GM19397 (cell line): ENCODE results near the gene FUT6.
"Not testable (repeated sequence)": the region's sequence is repeated elsewhere in the genome, so short reads cannot be mapped to it uniquely, and the experiment has no call there.

Source experiments
- ATAC-seq: cut with Tn5 transposase; IDR thresholded peaks from one replicate; pipeline ENCODE4 v1.9.1; 2021; ENCODE audit warnings: mild to moderate bottlenecking, moderate library complexity; ENCODE audit not compliant: unreplicated experiment

The FUT6 gene, protein sequence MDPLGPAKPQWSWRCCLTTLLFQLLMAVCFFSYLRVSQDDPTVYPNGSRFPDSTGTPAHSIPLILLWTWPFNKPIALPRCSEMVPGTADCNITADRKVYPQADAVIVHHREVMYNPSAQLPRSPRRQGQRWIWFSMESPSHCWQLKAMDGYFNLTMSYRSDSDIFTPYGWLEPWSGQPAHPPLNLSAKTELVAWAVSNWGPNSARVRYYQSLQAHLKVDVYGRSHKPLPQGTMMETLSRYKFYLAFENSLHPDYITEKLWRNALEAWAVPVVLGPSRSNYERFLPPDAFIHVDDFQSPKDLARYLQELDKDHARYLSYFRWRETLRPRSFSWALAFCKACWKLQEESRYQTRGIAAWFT

DNA sequence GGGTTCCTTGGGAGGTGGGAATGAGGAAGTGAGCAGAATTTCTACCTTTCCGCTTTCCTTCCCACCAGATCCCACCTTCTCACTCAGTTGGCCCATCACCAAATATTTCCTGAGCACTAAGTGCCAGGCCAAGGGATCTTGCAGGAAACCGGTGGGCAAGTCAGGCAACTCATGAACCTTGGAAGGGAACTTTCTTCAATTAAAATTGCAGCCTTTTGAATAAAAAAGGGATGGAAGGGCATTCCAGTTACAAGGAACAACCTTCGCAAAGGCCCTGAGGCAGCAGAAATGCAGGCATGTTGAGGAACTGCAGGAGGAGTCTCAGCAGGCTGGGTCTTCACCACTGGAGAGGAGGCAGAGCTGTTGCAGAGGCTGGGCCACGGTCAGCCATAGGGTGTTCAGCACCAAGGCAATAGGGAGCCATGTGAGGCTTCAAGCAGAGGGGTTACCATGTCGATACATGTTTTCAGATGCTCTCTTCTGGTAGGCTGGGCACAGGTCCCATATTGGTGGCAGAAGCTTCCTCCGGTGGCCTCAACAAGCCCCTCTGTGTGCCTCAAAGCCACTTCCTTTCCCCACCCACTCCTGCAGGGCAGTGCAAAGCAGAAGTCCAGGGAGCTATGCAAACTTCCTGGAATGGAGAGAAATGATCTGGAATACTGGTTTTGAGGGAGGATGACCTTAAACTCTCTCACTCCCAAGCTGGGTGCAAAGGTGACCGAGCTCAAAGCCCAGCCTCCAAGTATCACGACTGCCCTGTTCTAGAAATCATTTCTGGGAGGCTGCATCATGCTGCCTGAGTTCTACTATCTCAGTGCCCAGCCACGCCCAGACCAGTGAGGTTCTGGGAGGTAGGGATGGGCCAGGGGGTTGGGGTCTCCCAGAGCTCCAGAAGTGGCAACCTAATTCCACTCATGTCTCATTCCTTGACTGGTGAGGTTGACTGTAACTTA is at the start of gene FUT6:
Gene FUT6, minus strand, starts transcription at position 638 of the 953 bp plus-strand sequence. CDS start 7,135 bp downstream, outside the sequence.
- no peak for ATAC-seq

DNA sequence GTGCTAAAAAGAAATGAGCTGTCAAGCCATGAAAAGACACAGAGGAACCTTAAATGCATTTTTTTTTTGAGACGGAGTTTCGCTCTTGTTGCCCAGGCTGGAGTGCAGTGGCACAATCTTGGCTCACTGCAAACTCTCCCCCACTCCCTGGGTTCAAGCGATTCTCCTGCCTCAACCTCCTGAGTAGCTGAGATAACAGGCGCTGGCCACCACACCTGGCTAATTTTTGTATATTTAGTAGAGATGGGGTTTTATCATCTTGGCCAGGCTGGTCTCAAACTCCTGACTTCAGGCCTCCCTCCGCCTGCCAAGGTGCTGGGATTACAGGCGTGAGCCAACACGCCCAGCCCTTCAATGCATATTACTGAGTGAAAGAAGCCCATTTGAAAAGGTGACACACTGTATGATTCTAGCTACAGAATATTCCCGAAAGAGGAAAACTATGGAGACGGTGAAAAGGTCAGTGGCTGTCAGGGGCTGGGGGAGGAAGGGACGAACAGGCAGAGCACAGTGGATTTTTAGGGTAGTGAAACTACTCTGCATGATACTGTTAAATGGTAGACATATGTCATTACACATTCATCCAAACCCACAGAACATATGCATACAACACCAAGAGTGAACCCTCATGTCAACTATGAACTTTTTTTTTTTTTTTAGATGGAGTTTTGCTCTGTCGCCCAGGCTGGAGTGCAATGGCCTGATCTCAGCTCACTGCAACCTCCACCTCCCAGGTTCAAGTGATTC is 44.7 kb upstream of the FUT6 start:
- ATAC-seq: not testable (repeated sequence)

DNA sequence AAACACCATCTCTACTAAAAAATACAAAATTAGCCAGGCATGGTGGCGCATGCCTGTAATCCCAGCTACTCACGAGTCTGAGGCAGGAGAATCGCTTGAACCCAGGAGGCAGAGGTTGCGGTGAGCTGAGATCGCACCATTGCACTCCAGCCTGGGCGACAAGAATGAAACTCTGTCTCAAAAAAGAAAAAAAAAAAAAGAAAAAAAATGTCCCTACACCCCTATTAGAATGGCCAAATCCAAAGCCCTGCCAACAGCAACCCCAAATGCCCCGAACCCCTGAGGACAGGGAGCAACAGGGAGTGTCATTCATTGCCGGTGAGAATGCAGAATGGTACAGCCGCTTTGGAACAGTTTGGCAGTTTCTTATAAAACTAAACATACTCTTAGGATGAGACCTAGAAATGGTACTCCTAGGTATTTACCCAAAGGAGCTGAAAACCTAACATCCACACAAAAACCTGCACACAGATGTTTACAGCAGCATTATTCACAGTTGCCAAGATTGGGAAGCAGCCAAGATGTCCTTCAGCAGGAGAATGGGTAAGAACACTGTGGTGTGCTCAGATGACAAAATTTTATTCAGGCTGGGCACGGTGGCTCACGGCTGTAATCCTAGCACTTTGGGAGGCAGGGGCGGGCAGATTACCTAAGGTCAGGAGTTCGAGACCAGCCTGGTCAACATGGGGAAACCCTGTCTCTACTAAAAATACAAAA is 43.8 kb upstream of the FUT6 start:
- not testable (repeated sequence) for ATAC-seq

DNA sequence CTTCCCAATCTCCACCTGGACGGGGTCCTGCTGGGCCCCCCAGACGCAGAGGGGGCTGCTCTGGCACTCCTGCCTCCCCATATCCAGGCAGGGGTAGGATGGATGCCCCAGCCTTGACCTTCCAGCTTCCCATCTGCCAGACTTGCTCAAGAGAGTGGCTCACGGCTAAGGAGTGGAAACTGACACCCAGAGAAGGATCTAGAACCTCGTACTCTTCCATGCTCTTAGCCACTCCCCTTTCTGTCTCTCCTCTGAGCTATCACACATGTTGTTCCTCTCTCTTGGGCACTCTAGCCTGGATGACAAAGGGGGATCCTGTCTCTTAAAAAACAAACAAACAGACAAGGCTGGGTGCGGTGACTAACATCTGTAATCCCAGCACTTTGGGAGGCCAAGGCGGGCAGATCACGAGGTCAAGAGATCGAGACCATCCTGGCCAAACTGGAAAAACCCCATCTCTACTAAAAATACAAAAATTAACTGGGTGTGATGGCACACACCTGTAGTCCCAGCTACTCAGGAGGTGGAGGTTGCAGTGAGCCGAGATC is 43.0 kb upstream of the FUT6 start:
- no peak for ATAC-seq

DNA sequence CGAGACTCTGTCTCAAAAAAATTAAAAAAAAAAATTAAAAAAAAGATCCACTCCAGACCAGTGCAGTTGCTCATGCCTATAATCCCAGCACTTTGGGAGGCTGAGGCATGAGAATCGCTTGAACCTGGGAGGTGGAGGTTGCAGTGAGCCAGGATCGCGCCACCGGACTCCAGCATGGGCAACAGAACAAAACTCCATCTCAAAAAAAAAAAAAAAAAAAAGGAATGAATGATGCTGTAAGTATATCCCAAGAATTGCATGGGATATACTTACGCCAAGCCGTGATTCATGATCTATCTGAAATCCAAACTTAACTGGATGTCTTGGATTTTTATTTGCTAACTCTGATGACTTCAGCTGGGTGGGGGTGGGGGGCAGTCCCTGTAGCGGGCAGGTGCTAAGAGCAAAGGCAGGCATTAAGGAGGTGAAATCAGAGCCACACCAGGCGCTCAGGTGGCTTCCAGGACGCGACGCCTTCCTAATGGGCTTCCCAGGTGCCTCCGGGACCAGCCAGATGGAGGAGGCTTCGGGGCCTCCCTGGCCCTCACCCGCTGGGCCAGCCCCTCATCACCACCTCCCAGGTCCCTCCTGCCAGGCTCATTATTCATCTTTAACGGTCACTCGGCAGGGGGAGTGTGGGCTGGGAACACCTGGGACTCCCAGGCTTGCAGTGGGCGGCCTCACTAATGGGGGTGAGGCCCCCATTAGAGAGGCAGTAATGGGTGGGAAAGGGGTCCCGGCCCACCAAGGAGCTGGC is 42.2 kb upstream of the FUT6 start:
- no peak for ATAC-seq

DNA sequence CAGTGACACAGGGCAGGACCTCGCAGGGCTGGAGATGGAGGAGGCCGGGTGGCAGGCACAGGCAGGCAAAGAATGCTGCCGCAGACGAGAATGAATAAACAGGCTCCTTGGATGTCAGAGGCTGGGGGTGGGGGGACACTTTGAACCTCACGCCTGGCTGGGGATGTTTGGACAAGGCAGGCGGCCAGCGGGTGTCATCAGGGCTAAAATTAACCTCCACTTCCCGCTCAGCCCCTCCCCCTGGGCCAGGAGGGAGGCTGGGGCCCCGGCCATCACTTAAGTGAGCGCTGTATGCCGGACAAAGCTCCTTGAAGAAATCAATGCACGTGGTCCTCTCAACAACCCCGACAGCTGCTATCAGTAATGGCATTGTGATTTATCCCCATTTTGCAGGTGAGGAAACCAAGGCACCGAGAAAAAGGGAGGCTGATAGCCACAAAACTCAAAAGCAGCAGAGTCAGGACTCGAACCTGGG is 41.1 kb upstream of the FUT6 start:
- no peak for ATAC-seq

DNA sequence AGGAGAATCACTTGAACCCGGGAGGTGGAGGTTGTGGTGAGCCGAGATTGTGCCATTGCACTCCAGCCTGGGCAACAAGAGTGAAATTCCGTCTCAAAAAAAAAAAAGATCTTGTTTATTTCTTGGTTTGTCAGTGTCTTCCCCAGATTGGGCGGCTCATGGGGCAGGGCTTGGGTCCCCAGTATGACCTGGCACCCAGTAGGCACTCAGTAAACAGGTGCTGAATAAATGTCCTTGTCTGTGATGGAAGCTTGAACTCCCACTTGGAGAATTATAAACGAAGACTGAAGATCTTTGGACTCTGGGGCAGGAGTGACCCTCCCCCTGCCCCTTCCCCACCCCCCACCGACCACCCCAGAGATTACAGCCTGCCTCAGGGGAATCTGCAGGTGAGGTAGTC is 40.7 kb upstream of the FUT6 start:
- ATAC-seq: no peak

DNA sequence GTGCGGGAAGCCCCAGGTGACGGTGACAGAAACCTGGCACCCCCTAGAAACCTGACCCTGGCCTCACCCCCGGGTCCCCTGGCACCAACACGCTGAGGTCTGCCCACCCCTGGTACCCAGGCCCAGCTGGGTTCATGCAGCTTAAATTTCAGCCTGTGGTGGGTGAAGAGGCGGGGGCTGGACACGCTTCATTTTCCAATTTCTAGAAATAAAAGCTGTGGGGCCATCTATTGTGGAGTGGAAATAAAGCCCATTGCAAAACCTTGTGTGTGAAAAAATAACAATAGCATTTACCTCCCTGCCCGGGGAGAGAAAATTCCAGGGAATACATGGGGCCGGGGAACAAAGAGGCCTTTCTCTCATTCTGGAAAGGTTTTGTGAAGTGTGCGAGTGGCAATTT is 38.4 kb upstream of the FUT6 start:
- ATAC-seq: no peak

DNA sequence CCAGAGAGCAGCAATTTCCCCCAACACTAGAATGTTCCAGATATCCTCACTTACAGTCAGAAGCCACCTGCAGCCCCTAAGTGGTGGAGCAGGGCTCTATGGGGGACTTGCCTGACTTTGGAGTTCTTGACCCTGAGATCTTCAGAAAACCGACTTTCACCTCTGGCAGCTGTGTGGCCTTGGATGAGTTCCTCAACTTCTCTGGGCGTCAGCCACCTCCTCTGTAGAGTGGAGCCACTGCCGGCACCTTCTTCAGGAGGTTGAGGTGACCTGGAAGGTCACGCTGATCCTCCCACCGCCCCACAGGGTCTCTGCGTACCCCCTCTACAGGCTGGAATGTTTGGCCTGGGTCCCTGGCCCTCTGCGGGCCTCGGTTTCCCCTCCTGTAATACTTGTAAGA is 37.9 kb upstream of the FUT6 start:
- ATAC-seq: no peak

DNA sequence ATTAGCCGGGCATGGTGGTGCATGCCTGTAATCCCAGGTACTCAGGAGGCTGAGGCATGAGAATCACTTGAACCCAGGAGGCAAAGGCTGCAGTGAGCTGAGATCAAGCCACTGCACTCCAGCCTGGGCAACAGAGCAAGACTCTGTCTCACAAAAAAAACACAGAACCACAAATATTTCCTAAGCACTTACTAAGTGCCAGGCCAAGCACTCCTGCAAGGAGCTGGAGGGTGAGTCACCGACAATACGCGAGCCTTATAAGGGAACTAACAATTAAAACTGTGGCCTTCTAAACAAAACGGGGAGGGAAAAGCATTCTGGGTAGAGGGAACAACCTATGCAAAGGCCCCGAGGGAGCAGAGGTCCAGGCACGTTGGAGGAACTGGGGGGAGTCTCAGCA is 35.0 kb upstream of the FUT6 start:
- not testable (repeated sequence) for ATAC-seq

DNA sequence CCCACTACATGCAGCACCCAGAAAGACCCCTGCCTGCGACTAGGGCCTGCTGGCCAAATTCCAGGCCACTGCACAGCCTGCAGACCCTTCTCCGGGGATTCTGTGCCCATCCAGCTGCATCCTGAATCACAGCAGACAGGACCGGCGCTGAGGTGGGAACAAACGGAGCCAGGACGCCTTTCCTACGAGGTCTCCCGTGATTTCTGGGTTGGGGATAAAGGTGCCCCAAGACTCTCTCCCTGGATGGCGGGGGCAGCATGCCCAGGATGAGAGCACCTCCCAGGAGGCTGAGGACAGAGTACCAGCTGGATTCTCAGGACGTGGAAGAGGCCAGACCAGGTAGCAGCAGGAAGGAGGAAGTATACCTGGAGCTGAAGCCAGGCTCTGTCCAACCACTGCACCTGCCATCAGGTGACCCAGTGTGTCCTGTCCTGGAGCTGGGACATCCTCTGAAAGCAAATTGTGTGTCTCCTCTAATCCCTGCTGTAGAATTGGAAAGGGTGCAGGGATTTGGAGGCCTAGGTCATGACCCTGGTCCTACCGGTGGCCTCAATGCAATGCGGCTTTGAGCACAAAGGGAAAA is 34.2 kb upstream of the FUT6 start:
- ATAC-seq: no peak

DNA sequence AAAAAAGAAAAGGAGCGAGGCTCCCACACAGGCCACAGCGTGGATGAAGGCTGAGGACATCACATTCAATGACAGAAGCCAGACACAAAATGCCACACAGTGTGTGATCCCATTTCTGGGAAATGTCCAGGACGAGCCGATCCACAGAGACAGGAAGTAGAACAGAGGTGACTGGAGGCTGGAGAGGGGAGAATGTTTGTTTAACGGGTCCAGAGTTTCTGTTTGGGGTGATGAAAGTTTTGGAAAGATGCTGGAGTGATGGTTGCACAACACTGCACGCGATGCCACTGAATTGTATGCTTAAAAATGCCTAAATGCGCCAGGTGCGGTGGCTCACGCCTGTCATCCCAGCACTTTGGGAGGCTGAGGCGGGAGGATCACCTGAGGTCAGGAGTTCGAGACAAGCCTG is 31.5 kb upstream of the FUT6 start:
- ATAC-seq: no peak

DNA sequence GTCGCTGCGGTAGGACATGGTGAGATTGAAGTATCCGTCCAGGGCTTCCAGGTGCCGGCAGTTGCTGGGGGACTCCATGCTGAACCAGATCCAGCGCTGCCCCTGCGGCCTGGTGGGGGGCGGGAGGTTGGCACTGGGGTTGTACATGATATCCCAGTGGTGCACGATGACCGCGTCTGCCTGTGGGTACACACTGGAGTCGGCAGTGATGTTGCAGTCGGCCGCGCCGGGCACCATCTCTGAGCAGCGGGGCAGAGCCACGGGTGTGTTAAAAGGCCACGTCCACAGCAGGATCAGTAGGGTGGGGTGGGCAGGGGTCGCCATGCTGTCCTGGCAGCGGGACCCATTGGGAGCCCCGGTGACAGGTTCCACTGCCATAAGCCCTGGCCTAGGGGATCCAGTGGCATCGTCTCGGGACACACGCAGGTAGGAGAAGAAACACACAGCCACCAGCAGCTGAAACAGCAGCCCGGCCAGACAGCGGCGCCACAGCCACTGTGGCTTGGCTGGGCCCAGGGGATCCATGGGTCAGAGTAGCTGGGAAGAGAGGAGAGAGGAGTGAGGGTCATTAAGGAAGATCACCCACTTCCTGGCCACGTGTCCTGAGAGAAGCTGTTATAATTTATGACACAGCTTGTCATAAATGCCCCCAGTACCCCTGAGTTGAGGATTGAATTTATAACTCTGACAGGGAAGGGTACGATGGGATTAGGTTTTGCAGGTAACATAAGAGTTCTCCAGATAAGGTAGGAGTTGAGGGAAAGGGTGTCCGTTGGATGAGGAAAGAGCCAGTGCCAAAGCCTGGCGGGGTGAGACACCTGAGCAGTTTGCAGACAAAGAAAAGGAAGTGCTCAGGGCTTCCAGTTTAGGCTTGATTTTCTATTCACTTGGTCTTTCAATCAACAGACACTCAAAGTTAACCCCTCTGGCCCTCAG is 28.0 kb upstream of the FUT6 start:
- ATAC-seq: no peak

DNA sequence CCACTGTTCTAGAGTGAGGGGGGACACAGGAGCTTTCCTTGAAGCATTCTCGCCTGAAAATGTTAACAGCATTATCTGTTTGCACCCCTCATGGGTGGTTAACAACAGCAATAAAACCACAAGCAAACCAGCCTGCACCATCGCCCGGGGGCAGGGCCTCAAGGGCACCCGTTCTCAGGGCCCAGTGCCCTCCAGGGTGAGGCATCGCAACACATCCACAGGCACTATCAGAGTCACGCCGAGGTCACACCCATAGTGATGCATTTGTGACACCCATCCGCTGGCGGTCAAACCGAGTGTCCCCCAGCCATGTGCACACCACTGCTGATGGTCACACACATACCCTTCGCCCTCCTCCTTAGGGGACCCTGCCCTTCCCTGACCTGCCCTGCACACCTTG is 26.3 kb upstream of the FUT6 start:
- ATAC-seq: no peak

DNA sequence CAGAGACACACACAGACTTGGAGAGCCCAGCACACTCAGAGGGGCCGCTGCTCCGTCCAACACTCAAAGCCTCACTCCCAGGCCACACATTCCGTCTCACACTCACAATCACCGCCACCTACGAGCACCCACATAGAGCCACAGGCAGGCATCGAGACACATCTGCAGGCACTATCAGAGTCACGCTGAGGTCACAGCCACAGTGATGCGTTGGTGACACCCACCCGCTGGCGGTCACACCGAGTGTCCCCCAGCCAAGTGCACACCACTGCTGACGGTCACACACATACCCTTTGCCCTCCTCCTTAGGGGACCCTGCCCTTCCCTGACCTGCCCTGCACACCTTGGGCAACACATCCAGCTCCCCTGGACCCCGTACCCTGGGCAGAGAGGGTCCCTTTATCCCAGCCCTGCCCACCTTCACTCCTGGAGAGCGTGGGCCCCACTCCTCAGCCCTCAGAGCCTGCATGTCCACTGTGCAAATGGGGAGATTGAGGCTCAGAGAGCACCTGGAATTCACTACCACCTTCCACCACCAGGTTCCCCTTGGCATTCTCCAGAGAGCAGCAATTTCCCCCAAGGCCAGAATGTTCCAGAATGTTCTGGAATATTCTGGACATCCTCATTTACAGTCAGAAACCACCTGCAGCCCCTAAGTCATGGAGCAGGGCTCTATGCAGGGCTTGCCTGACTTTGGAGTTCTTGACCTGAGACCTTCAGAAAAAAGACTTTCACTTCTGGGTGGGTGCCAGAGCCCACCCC is 25.4 kb upstream of the FUT6 start:
- ATAC-seq: no peak

DNA sequence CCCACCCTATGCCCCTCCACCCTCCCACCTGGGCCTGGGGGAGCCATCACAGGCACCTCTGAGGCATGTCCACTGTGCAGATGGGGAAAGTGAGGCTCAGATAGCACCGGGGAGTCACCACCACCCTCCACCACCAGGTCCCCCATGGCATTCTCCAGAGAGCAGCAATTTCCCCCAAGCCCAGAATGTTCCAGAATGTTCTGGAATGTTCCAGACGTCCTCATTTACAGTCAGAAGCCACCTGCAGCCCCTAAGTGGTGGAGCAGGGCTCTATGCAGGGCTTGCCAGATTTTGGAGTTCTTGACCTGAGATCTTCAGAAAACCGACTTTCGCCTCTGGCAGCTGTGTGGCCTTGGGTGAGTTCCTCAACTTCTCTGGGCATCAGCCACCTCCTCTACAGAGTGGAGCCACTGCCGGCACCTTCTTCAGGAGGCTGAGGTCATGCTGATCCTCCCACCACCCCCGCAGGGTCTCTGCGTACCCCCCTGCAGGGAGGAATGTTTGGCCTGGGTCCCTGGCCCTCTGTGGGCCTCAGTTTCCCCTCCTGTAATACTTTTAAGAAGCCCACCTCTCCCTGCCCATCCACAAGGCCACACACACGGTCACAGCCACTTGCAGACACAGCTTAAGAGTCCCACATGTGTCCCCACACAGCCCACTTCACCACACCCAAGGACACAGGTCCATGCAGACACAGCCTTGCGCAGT is 24.7 kb upstream of the FUT6 start:
- ATAC-seq: no peak
